B cell (primary cell): ENCODE results near the gene ADD3. TPM values are rescaled to one million over a fixed set of nuclear protein-coding genes. Genes with fewer than 3 reads are reported as not detected.

Experiments used
- ATAC-seq: fragments of 200-7000 bp; cut with Tn5 transposase; one replicate; pipeline ENCODE4 v1.10.0; 2021; ENCODE audit warnings: low read depth, mild to moderate bottlenecking, moderate number of reproducible peaks, moderate library complexity
- CTCF ChIA-PET: fragments of 350-600 bp; sonication (Branson Sonifier 250); formaldehyde crosslinking; loops from one replicate; lab custom pipeline; 2021; ENCODE audit warnings: antibody characterized with exemption, inconsistent platforms; lab: Charles Lee
- POLR2A ChIA-PET: fragments of 350-600 bp; sonication (Branson Sonifier 250); formaldehyde crosslinking; loops from one replicate; lab custom pipeline; 2021; ENCODE audit warnings: antibody characterized with exemption; lab: Charles Lee
- DNase-seq: peaks from one replicate; pipeline ENCODE4 v3.0.0; 2013
- H2AFZ ChIP-seq: 2 replicates; pipeline ENCODE4 v1.6.1; 2012; ENCODE audit warnings: mild to moderate bottlenecking, low read depth, low read length; ENCODE audit not compliant: insufficient read depth, poor library complexity, severe bottlenecking
- H3K27ac ChIP-seq, 2 donors: 1 replicate in 1 of 2; 2 replicates in 1 of 2; pipeline ENCODE4 v1.5.1; 2012 to 2013; ENCODE audit warnings: low read length in 2 of 2, mild to moderate bottlenecking in 2 of 2, moderate library complexity in 1 of 2
- H3K27me3 ChIP-seq, 4 experiments: fragments of 200-600 bp in 1 of 4; sonication (generic) in 1 of 4; replicated peaks in 1 of 4; 1 replicate in 2 of 4; 2 replicates in 2 of 4; pipeline versions ENCODE4 v1.6.1 to v1.7.0; 2013 to 2016; ENCODE audit warnings: low read length in 3 of 4, mild to moderate bottlenecking in 2 of 4, mixed read lengths in 1 of 4, moderate library complexity in 1 of 4; ENCODE audit not compliant: insufficient read depth in 4 of 4, control insufficient read depth in 3 of 4; ENCODE audit errors: control extremely low read depth in 1 of 4
- H3K36me3 ChIP-seq, 2 experiments: replicated peaks in 1 of 2; 1 replicate in 1 of 2; 2 replicates in 1 of 2; pipeline versions ENCODE4 v1.6.1 to v1.7.1; 2013; ENCODE audit warnings: low read length in 1 of 2; ENCODE audit not compliant: insufficient read depth in 2 of 2, control insufficient read depth in 1 of 2; ENCODE audit errors: control extremely low read depth in 1 of 2, extremely low read depth in 1 of 2
- H3K4me1 ChIP-seq, 2 donors: fragments of 200-600 bp in 1 of 2; sonication (generic) in 1 of 2; 1 replicate in 1 of 2; 2 replicates in 1 of 2; pipeline versions ENCODE4 v1.5.1 to v1.6.1; 2013 to 2017; ENCODE audit warnings: low read length in 2 of 2; ENCODE audit not compliant: control insufficient read depth in 2 of 2, insufficient read depth in 2 of 2
- H3K4me2 ChIP-seq: replicated peaks from 2 replicates; pipeline ENCODE3; 2012; ENCODE audit warnings: mild to moderate bottlenecking, low read depth, low read length; ENCODE audit not compliant: poor library complexity, severe bottlenecking
- H3K4me3 ChIP-seq, 5 experiments: fragments of 200-600 bp in 1 of 5; sonication (generic) in 1 of 5; 1 replicate in 3 of 5; 2 replicates in 2 of 5; pipeline versions ENCODE4 v1.5.1 to v1.7.0; 2011 to 2016; ENCODE audit warnings: low read length in 4 of 5, mild to moderate bottlenecking in 4 of 5, low read depth in 2 of 5, control low read depth in 1 of 5, moderate library complexity in 1 of 5; ENCODE audit not compliant: insufficient read depth in 1 of 5; ENCODE audit errors: control extremely low read depth in 1 of 5, extremely low read depth in 1 of 5
- H3K79me2 ChIP-seq: fragments of 200-600 bp; sonication (generic); one replicate; pipeline ENCODE4 v1.6.0; 2016; ENCODE audit warnings: low read length; ENCODE audit not compliant: control insufficient read depth, insufficient read depth
- H3K9ac ChIP-seq: fragments of 200-600 bp; sonication (generic); 2 replicates; pipeline ENCODE4 v1.6.1; 2017; ENCODE audit warnings: mild to moderate bottlenecking, low read length, moderate library complexity
- H3K9me3 ChIP-seq, 3 donors: one replicate each; pipeline versions ENCODE4 v1.6.1 to v1.7.1; 2013; ENCODE audit warnings: low read length in 2 of 3; ENCODE audit not compliant: control insufficient read depth in 2 of 3, insufficient read depth in 1 of 3; ENCODE audit errors: control extremely low read depth in 1 of 3
- H4K20me1 ChIP-seq: 2 replicates; pipeline ENCODE4 v1.6.0; 2012; ENCODE audit warnings: mild to moderate bottlenecking, low read length; ENCODE audit not compliant: insufficient read depth, control insufficient read depth, poor library complexity, severe bottlenecking
- H3K27ac Mint-ChIP-seq: one replicate; pipeline ENCODE4 v1.8.0; 2021; ENCODE audit warnings: mixed read lengths
- H3K27me3 Mint-ChIP-seq: one replicate; pipeline ENCODE4 v1.8.0; 2021; ENCODE audit warnings: mixed read lengths
- H3K4me1 Mint-ChIP-seq: one replicate; pipeline ENCODE4 v1.8.0; 2021; ENCODE audit warnings: mixed read lengths
- H3K4me3 Mint-ChIP-seq: one replicate; pipeline ENCODE4 v1.8.0; 2021; ENCODE audit warnings: mixed read lengths
- H3K9me3 Mint-ChIP-seq: one replicate; pipeline ENCODE4 v1.8.0; 2022; ENCODE audit warnings: mixed read lengths; ENCODE audit not compliant: insufficient read depth
- EZH2 ChIP-seq: IDR thresholded peaks from 2 replicates; pipeline ENCODE4 v1.6.1; 2012; ENCODE audit warnings: borderline replicate concordance, low read depth, mild to moderate bottlenecking, moderate library complexity, low read length; ENCODE audit not compliant: insufficient read depth, poor library complexity, severe bottlenecking
- WGBS: methylation state at CpG from one replicate; pipeline ENCODE4 v1.1.5; 2013; ENCODE audit warnings: missing lambda C conversion rate; ENCODE audit not compliant: insufficient coverage; 5-methylcytosine and 5-hydroxymethylcytosine counted together
- intact Hi-C: fragments of 100-400 bp; cut with micrococcal nuclease; formaldehyde crosslinking; loops from one replicate; pipeline ENCODE4 v1.10.0; 2022
- polyA plus RNA-seq: library from polyadenylated mRNA; depleted of rRNA; stranded (reverse); fragments of >200 nt; gene quantifications from 2 replicates; pipeline ENCODE4 v1.2.3, GENCODE V29; 2012
- total RNA-seq, 2 donors: library from RNA; stranded (reverse); fragments of 120-200 nt in 1 of 2; gene quantifications; 1 replicate in 1 of 2; 2 replicates in 1 of 2; pipeline versions ENCODE4 v1.2.3 to v1.2.4, GENCODE V29; 2013 to 2022
- TF ChIP-seq, protein P1 (sequence below): fragments of 200-600 bp; IDR thresholded peaks from one replicate; pipeline ENCODE4 v1.8.0; 2022; ENCODE audit warnings: antibody characterized with exemption, mild to moderate bottlenecking

Gene ADD3
- total and polyA plus RNA-seq, 2 donors (not counting 1 experiment from before 2014, with no cell fraction given) = 156 to 185 TPM

DNA sequence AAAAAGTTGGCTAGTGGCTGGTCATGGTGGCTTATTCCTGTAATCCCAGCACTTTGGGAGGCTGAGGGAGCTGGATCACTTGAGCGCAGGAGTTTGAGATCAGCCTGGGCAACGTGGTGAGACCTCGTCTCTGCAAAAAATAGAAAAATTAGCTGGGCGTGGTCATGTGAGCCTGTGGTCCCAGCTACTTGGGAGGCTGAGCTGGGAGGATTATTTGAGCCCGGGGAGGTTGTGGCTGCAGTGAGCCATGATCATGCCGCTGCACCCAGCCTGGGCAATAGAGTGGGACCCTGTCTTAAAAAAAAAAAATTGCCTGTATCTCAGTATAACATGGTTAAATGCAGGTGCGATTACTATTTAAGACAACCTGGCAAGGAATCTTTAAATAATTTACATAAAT lies 61.0 kb downstream of the ADD3 start:
- peak overlapping the region; percentile 96 for H3K27ac Mint-ChIP-seq
- ChIA-PET POLR2A (interaction anchor here (0.5 to 1.8 kb wide), 5 partner anchors 8 to 38 kb away, joined by 3 to 4 read pairs (median 4); no protein-coding TSS in a partner anchor), CTCF (interaction anchor here (1.2 to 2.7 kb wide), 7 partner anchors 8 to 90 kb away, joined by 3 to 7 read pairs (median 4); no protein-coding TSS in a partner anchor)
- H3K4me1 Mint-ChIP-seq = peaks cover 78% of the 10 kb centered on the region
- WGBS = 28% methylated on average over 5 of the region's 7 CpGs
- Histone ChIP-seq H3K27ac (peak overlapping the region; percentile 81 to 84), H3K9me3 (no peaks in the 10 kb centered on the region), H4K20me1 (no peaks in the 10 kb centered on the region), H3K4me1 (peaks cover 69 to 81% of the 10 kb centered on the region in 2 donors), H3K27me3 (no peaks in the 10 kb centered on the region), H3K36me3 (peaks cover 0 to 2% of the 10 kb centered on the region in 2 experiments), H2AFZ (peak overlapping the region; percentile 80), H3K9ac (peak overlapping the region; percentile 59), H3K79me2 (peaks cover 89% of the 10 kb centered on the region), H3K4me2 (peak overlapping the region; percentile 75), H3K4me3 (peak overlapping the region in 1 of 5 experiments; percentile 55)
- DNase-seq (no peak), ATAC-seq (no peak)
- no peaks in the 10 kb centered on the region for H3K27me3 Mint-ChIP-seq
- no peaks in the 10 kb centered on the region for H3K9me3 Mint-ChIP-seq
- intact Hi-C loops = loop anchor here (1.0 to 5.0 kb wide), 5 partner anchors 8 to 146 kb away; partner anchors contain the start of gene XPNPEP1
- peak overlapping the region; percentile 80 for H3K4me3 Mint-ChIP-seq
- TF ChIP-seq, protein P1, sequence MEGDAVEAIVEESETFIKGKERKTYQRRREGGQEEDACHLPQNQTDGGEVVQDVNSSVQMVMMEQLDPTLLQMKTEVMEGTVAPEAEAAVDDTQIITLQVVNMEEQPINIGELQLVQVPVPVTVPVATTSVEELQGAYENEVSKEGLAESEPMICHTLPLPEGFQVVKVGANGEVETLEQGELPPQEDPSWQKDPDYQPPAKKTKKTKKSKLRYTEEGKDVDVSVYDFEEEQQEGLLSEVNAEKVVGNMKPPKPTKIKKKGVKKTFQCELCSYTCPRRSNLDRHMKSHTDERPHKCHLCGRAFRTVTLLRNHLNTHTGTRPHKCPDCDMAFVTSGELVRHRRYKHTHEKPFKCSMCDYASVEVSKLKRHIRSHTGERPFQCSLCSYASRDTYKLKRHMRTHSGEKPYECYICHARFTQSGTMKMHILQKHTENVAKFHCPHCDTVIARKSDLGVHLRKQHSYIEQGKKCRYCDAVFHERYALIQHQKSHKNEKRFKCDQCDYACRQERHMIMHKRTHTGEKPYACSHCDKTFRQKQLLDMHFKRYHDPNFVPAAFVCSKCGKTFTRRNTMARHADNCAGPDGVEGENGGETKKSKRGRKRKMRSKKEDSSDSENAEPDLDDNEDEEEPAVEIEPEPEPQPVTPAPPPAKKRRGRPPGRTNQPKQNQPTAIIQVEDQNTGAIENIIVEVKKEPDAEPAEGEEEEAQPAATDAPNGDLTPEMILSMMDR = no peak
- TF ChIP-seq EZH2 = no peak

DNA sequence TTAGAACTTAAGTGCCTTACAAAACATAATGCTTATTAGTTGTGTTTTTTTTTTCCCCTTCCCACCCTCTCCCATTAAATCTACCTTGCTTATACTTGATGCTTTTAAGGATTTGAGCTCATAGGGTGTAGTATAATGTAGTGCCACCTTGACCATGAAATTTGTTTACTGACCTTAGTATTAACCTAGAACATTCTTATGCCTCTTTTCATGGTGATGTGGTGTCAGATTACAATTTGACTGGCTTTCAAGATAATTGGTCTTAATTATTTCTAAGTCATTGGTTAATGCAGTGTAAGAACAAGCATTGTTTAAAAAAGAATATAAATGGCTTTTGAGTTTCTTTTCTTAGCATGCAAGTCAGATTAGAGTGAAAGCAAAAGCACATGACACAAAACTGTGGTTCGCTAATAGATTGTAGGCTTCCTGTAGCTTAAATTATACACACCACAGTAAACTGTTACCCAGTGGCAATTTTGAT lies 61.8 kb downstream of the ADD3 start:
- no peak for TF ChIP-seq EZH2
- TF ChIP-seq, protein P1 = no peak
- POLR2A ChIA-PET = interaction anchor here (0.7 to 1.3 kb wide), 6 partner anchors 9 to 62 kb away, joined by 3 to 4 read pairs (median 3); partner anchors contain the start of gene ADD3
- peak overlapping the region; percentile 77 for H3K27ac Mint-ChIP-seq
- Histone ChIP-seq H3K4me2 (peak overlapping the region; percentile 75), H3K9me3 (peaks cover 0 to 2% (median 0%) of the 10 kb centered on the region in 3 donors), H3K9ac (peak overlapping the region; percentile 59), H3K4me1 (peaks cover 76 to 83% of the 10 kb centered on the region in 2 donors), H4K20me1 (no peaks in the 10 kb centered on the region), H2AFZ (peak overlapping the region; percentile 58), H3K79me2 (peaks cover 89% of the 10 kb centered on the region), H3K36me3 (peaks cover 0 to 2% of the 10 kb centered on the region in 2 experiments), H3K27me3 (no peaks in the 10 kb centered on the region), H3K4me3 (peak overlapping the region in 4 of 5 experiments; percentile 8 to 55 (median 28)), H3K27ac (peak overlapping the region; percentile 81 to 84)
- ATAC-seq (peak; percentile 60), DNase-seq (peak; percentile 61)
- H3K27me3 Mint-ChIP-seq = no peaks in the 10 kb centered on the region
- intact Hi-C loops = loop anchor here (1.0 to 5.0 kb wide), 3 partner anchors 38 to 147 kb away; partner anchors contain the start of gene XPNPEP1
- H3K4me1 Mint-ChIP-seq = peaks cover 79% of the 10 kb centered on the region
- H3K9me3 Mint-ChIP-seq = peaks cover 2% of the 10 kb centered on the region
- no CpG with 5 or more reads among the region's 1 CpG for WGBS
- peak overlapping the region; percentile 75 for H3K4me3 Mint-ChIP-seq
- CTCF ChIA-PET = interaction anchor here (0.5 to 2.7 kb wide), 10 partner anchors 7 to 91 kb away, joined by 3 to 7 read pairs (median 4); no protein-coding TSS in a partner anchor
